Activated T-cell treated with anti-CD3 and anti-CD28 coated beads for 48 hours (primary cell): Measurements from ENCODE around the gene SLC12A7.
"Not testable (repeated sequence)": the region's sequence is repeated elsewhere in the genome, so short reads cannot be mapped to it uniquely, and the experiment has no call there.

Source experiments
- DNase-seq: peaks from one replicate; pipeline ENCODE4 v3.0.0-alpha.2; 2020; ENCODE audit warnings: low read depth

The SLC12A7 gene

GRCh38 chr5:1109542-1110306 lies 2.1 kb downstream of the SLC12A7 start:
- DNase-seq, result no peak

GRCh38 chr5:1108865-1109174 lies 3.0 kb downstream of the SLC12A7 start:
- no peak for DNase-seq

GRCh38 chr5:1108023-1108864 lies 3.6 kb downstream of the SLC12A7 start:
- DNase-seq, result no peak

- DNase-seq, result no peak
Observed at GRCh38 chr5:1107167-1108022, 4.5 kb downstream of the SLC12A7 start.

- DNase-seq, result no peak
Observed at GRCh38 chr5:1106385-1107166, 5.3 kb downstream of the SLC12A7 start.

GRCh38 chr5:1105350-1106265 lies 6.3 kb downstream of the SLC12A7 start:
- DNase-seq, result no peak

- DNase-seq, result no peak
Observed at GRCh38 chr5:1104327-1105006, 7.4 kb downstream of the SLC12A7 start.

GRCh38 chr5:1103505-1104326 lies 8.1 kb downstream of the SLC12A7 start:
- DNase-seq, result no peak

- DNase-seq, result no peak
Observed at GRCh38 chr5:1103093-1103492, 8.8 kb downstream of the SLC12A7 start.

- DNase-seq, result no peak
Observed at GRCh38 chr5:1101961-1102713, 9.7 kb downstream of the SLC12A7 start.

- no peak for DNase-seq
Observed at GRCh38 chr5:1100664-1101574, 10.9 kb downstream of the SLC12A7 start.

- DNase-seq, result no peak
Observed at GRCh38 chr5:1099926-1100663, 11.8 kb downstream of the SLC12A7 start.

GRCh38 chr5:1098986-1099597 lies 12.8 kb downstream of the SLC12A7 start:
- DNase-seq, result no peak

GRCh38 chr5:1097988-1098385 lies 13.9 kb downstream of the SLC12A7 start:
- not testable (repeated sequence) for DNase-seq

- DNase-seq, result no peak
Observed at GRCh38 chr5:1097381-1097987, 14.4 kb downstream of the SLC12A7 start.

- DNase-seq, result no peak
Observed at GRCh38 chr5:1096838-1097237, 15.0 kb downstream of the SLC12A7 start.
